ENCODE measurements around the gene RBM47.

GRCh38 chr4:40584517-40585141 lies 45.0 kb downstream of the RBM47 start:
- TF ChIP-seq ZBTB21 (tag by site-specific recombination; IDR thresholded peaks at IDR 0.05) (no peak), ZNF350 (tag by site-specific recombination; IDR thresholded peaks at IDR 0.05) (no peak), CTCF (tag by site-specific recombination; IDR thresholded peaks at IDR 0.05) (no peak), GLI4 (tag by site-specific recombination; IDR thresholded peaks at IDR 0.05) (no peak), ZNF571 (tag by site-specific recombination; IDR thresholded peaks at IDR 0.05) (no peak), ZNF626 (tag by site-specific recombination; IDR thresholded peaks at IDR 0.05) (no peak), ELK4 (IDR thresholded peaks at IDR 0.05; ENCODE audit: borderline replicate concordance, low read depth, low read length) (no peak), ZNF155 (tag by site-specific recombination; IDR thresholded peaks at IDR 0.05) (no peak), YY1 (tag by site-specific recombination; IDR thresholded peaks at IDR 0.05) (no peak), ZFP3 (tag by site-specific recombination; IDR thresholded peaks at IDR 0.05; ENCODE audit: low read depth) (no peak), SETDB1 (IDR thresholded peaks at IDR 0.05; ENCODE audit: insufficient read length, low read length) (no peak), PRDM10 (tag by site-specific recombination; IDR thresholded peaks at IDR 0.05) (no peak), ZBTB26 (tag by site-specific recombination; optimal IDR thresholded peaks at IDR 0.05) (no peak), HOXA7 (CRISPR knock-in tag; IDR thresholded peaks at IDR 0.05; ENCODE audit: borderline replicate concordance) (no peak)
